NT2/D1 (cell line): ENCODE data around the gene MIPEP.

Experiments used
- SUZ12 ChIP-seq: IDR thresholded peaks from 2 replicates; pipeline ENCODE4 v1.6.1; 2011; ENCODE audit not compliant: insufficient read length, insufficient read depth; ENCODE audit errors: extremely low read depth
- YY1 ChIP-seq: IDR thresholded peaks from 2 replicates; pipeline ENCODE4 v1.6.1; 2011; ENCODE audit not compliant: insufficient read length, insufficient read depth
- ZNF274 ChIP-seq: IDR thresholded peaks from 2 replicates; pipeline ENCODE4 v1.6.1; 2011; ENCODE audit warnings: mild to moderate bottlenecking, low read depth, low read length

DNA sequence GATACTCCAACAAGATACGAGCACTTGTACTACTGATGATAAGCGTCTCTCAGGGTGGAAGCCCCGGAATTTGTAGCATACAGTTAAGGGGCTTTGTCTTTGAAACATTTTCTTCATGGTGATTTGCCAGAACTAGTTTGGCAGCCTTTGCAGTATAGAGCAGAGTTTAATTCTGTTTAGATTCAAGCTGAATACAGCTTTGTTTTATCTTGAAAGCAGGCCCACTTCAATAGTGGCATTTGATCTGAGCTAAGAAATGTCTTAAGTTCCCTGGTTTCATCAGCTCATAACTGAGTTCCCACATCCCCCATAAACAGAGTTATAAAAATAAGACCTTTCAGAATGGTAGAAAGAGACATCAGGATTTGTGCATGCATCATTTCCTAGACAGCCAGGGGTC lies 125.9 kb downstream of the MIPEP start:
- TF ChIP-seq ZNF274 = no peak
- no peak for TF ChIP-seq YY1
- TF ChIP-seq SUZ12 = no peak
